Sigmoid colon (tissue), 4 donors: ENCODE data around the gene GUK1.

ENCODE experiments used
- CTCF ChIP-seq, 4 experiments: fragments of 450-650 bp in 3 of 4; fragments of 200-600 bp in 1 of 4; IDR thresholded peaks; one replicate each; pipeline ENCODE4 v1.5.1; 2016 to 2019; ENCODE audit warnings: antibody characterized with exemption in 4 of 4, mild to moderate bottlenecking in 3 of 4, moderate library complexity in 2 of 4
- POLR2A ChIP-seq, 2 donors: fragments of 450-650 bp; IDR thresholded peaks; one replicate each; pipeline ENCODE4 v1.6.1; 2016; ENCODE audit warnings: antibody characterized with exemption in 2 of 2, mild to moderate bottlenecking in 2 of 2, moderate library complexity in 2 of 2
- POLR2AphosphoS5 ChIP-seq, 4 donors: sonication (generic); formaldehyde crosslinking; IDR thresholded peaks; one replicate each; pipeline ENCODE4 v1.6.1; 2017; ENCODE audit warnings: antibody characterized with exemption in 4 of 4

GRCh38 chr1:228110556-228110955 is 29.5 kb upstream of the GUK1 start:
- TF ChIP-seq CTCF (IDR thresholded peaks at IDR 0.05) (no peak), POLR2AphosphoS5 (IDR thresholded peaks at IDR 0.05) (no peak), POLR2A (IDR thresholded peaks at IDR 0.05) (no peak)
